H9 (cell line): Measurements from ENCODE around the gene ERVH48-1. TPM values are rescaled to one million over a fixed set of nuclear protein-coding genes. Genes with fewer than 3 reads are reported as not detected.
"Not testable (repeated sequence)": the region's sequence is repeated elsewhere in the genome, so short reads cannot be mapped to it uniquely, and the experiment has no call there.

ENCODE experiments used
- DNase-seq: peaks from one replicate; pipeline ENCODE4 v3.0.0-alpha.2; 2017
- H2AFZ ChIP-seq: one replicate; pipeline ENCODE4 v1.6.1; 2013; ENCODE audit warnings: mild to moderate bottlenecking, low read length, control low read depth, moderate library complexity
- H2AK5ac ChIP-seq: 2 replicates; pipeline ENCODE4 v1.6.1; 2013; ENCODE audit warnings: low read length, control low read depth, mixed read lengths; ENCODE audit not compliant: insufficient read length
- H2BK120ac ChIP-seq: one replicate; pipeline ENCODE4 v1.6.1; 2013; ENCODE audit warnings: low read depth, mild to moderate bottlenecking, low read length, control low read depth, inconsistent platforms; ENCODE audit not compliant: poor library complexity, severe bottlenecking
- H2BK12ac ChIP-seq: 2 replicates; pipeline ENCODE4 v1.6.1; 2013; ENCODE audit warnings: low read length, control low read depth, mixed read lengths, low read depth; ENCODE audit not compliant: insufficient read length
- H2BK15ac ChIP-seq: 2 replicates; pipeline ENCODE4 v1.6.1; 2013; ENCODE audit warnings: low read depth, low read length, control low read depth
- H2BK20ac ChIP-seq: one replicate; pipeline ENCODE4 v1.6.1; 2013; ENCODE audit warnings: low read depth, mild to moderate bottlenecking, low read length, control low read depth, inconsistent platforms; ENCODE audit not compliant: poor library complexity, severe bottlenecking
- H2BK5ac ChIP-seq: 2 replicates; pipeline ENCODE4 v1.6.1; 2013; ENCODE audit warnings: low read length, control low read depth, mixed read lengths; ENCODE audit not compliant: insufficient read length
- H3K14ac ChIP-seq: 2 replicates; pipeline ENCODE4 v1.6.1; 2013; ENCODE audit warnings: low read length, control low read depth; ENCODE audit not compliant: insufficient read depth
- H3K18ac ChIP-seq: 2 replicates; pipeline ENCODE4 v1.6.1; 2013; ENCODE audit warnings: low read depth, mild to moderate bottlenecking, mixed read lengths, low read length, control low read depth; ENCODE audit not compliant: insufficient read length
- H3K23ac ChIP-seq: 2 replicates; pipeline ENCODE4 v1.6.1; 2013; ENCODE audit warnings: low read length, control low read depth, mixed read lengths, low read depth; ENCODE audit not compliant: insufficient read length
- H3K23me2 ChIP-seq: 2 replicates; pipeline ENCODE4 v1.6.1; 2013; ENCODE audit warnings: low read depth, mild to moderate bottlenecking, mixed read lengths, low read length, control low read depth; ENCODE audit not compliant: insufficient read length, poor library complexity, severe bottlenecking
- H3K27ac ChIP-seq: 2 replicates; pipeline ENCODE4 v1.5.1; 2013; ENCODE audit warnings: low read length, control low read depth, mixed read lengths, low read depth; ENCODE audit not compliant: insufficient read length
- H3K27me3 ChIP-seq: 2 replicates; pipeline ENCODE4 v1.6.1; 2013; ENCODE audit warnings: low read length, control low read depth, inconsistent platforms; ENCODE audit not compliant: insufficient read depth
- H3K4ac ChIP-seq: 2 replicates; pipeline ENCODE4 v1.6.1; 2013; ENCODE audit warnings: low read depth, mild to moderate bottlenecking, control low read depth, inconsistent platforms, low read length, moderate library complexity
- H3K4me1 ChIP-seq: 2 replicates; pipeline ENCODE4 v1.6.1; 2013; ENCODE audit warnings: low read length, control low read depth, inconsistent platforms; ENCODE audit not compliant: insufficient read depth
- H3K4me2 ChIP-seq: 2 replicates; pipeline ENCODE4 v1.6.1; 2013; ENCODE audit warnings: low read length, control low read depth, mixed read lengths; ENCODE audit not compliant: insufficient read length, insufficient read depth
- H3K56ac ChIP-seq: 2 replicates; pipeline ENCODE4 v1.6.1; 2013; ENCODE audit warnings: low read depth, mild to moderate bottlenecking, mixed read lengths, low read length, control low read depth; ENCODE audit not compliant: insufficient read length
- H3K79me1 ChIP-seq: 2 replicates; pipeline ENCODE4 v1.6.1; 2013; ENCODE audit warnings: low read depth, mild to moderate bottlenecking, moderate library complexity, low read length, control low read depth, inconsistent platforms; ENCODE audit not compliant: insufficient read depth, poor library complexity, severe bottlenecking
- H3K79me2 ChIP-seq: 2 replicates; pipeline ENCODE4 v1.6.1; 2013; ENCODE audit warnings: low read length, control low read depth, inconsistent platforms; ENCODE audit not compliant: insufficient read depth
- H3K9ac ChIP-seq: 2 replicates; pipeline ENCODE4 v1.6.1; 2013; ENCODE audit warnings: low read length, control low read depth, mixed read lengths; ENCODE audit not compliant: insufficient read length; ENCODE audit errors: extremely low read depth
- H3K9me3 ChIP-seq: one replicate; pipeline ENCODE4 v1.6.1; 2013; ENCODE audit warnings: low read depth, low read length, inconsistent platforms; ENCODE audit not compliant: control insufficient read depth
- H3T11ph ChIP-seq: one replicate; pipeline ENCODE4 v1.6.1; 2013; ENCODE audit warnings: mild to moderate bottlenecking, low read length, control low read depth, inconsistent platforms
- H4K20me1 ChIP-seq: one replicate; pipeline ENCODE4 v1.6.1; 2013; ENCODE audit not compliant: control insufficient read depth, insufficient read length, insufficient read depth
- H4K5ac ChIP-seq: 2 replicates; pipeline ENCODE4 v1.6.1; 2013; ENCODE audit warnings: low read depth, mild to moderate bottlenecking, mixed read lengths, low read length, control low read depth; ENCODE audit not compliant: insufficient read length
- H4K8ac ChIP-seq: replicated peaks from 2 replicates; pipeline ENCODE4 v1.6.1; 2013; ENCODE audit warnings: low read length, control low read depth, mixed read lengths, low read depth; ENCODE audit not compliant: insufficient read length
- H4K91ac ChIP-seq: 2 replicates; pipeline ENCODE4 v1.6.1; 2013; ENCODE audit warnings: low read depth, mild to moderate bottlenecking, moderate library complexity, mixed read lengths, low read length, control low read depth; ENCODE audit not compliant: insufficient read length
- H3K27ac Mint-ChIP-seq, 3 experiments: 2 replicates in 2 of 3; 3 replicates in 1 of 3; pipeline ENCODE4 v1.8.0; 2020 to 2021; ENCODE audit warnings: mixed read lengths in 3 of 3, mild to moderate bottlenecking in 1 of 3, moderate library complexity in 1 of 3
- H3K27me3 Mint-ChIP-seq: 2 replicates; pipeline ENCODE4 v1.8.0; 2021; ENCODE audit warnings: low read depth, mild to moderate bottlenecking, moderate library complexity, mixed read lengths
- H3K36me3 Mint-ChIP-seq, 3 experiments: 2 replicates in 2 of 3; 3 replicates in 1 of 3; pipeline ENCODE4 v1.8.0; 2020 to 2021; ENCODE audit warnings: low read depth in 3 of 3, mixed read lengths in 3 of 3; ENCODE audit not compliant: insufficient read depth in 1 of 3
- H3K4me1 Mint-ChIP-seq, 2 experiments: 2 replicates each; pipeline ENCODE4 v1.8.0; 2020; ENCODE audit warnings: mixed read lengths in 2 of 2
- H3K4me3 Mint-ChIP-seq, 2 experiments: 2 replicates in 1 of 2; 3 replicates in 1 of 2; pipeline ENCODE4 v1.8.0; 2020 to 2021; ENCODE audit warnings: mild to moderate bottlenecking in 2 of 2, mixed read lengths in 2 of 2, moderate library complexity in 1 of 2
- H3K9me3 Mint-ChIP-seq, 2 experiments: 2 replicates in 1 of 2; 3 replicates in 1 of 2; pipeline ENCODE4 v1.8.0; 2020; ENCODE audit warnings: mild to moderate bottlenecking in 2 of 2, mixed read lengths in 2 of 2, moderate library complexity in 1 of 2
- CTCF ChIP-seq: fragments of 200-600 bp; sonication (generic); conservative IDR thresholded peaks from 3 replicates; pipeline ENCODE4 v1.8.0; 2021; ENCODE audit warnings: antibody characterized with exemption, mild to moderate bottlenecking
- WGBS: extraction: QIAGEN DNeasy Blood & Tissue Kit; methylation state at CpG from one replicate; pipeline ENCODE4 v1.1.7; 2013; ENCODE audit warnings: missing lambda C conversion rate, low lambda C conversion rate, mixed read lengths; ENCODE audit not compliant: insufficient read length; ENCODE audit errors: extremely low coverage; 5-methylcytosine and 5-hydroxymethylcytosine counted together
- total RNA-seq: library from RNA; stranded (reverse); gene quantifications from 2 replicates; pipeline ENCODE4 v1.2.1, GENCODE V29; 2021

ERVH48-1 gene
- total RNA-seq, 1 experiment from 2014 or later: 234 TPM

DNA sequence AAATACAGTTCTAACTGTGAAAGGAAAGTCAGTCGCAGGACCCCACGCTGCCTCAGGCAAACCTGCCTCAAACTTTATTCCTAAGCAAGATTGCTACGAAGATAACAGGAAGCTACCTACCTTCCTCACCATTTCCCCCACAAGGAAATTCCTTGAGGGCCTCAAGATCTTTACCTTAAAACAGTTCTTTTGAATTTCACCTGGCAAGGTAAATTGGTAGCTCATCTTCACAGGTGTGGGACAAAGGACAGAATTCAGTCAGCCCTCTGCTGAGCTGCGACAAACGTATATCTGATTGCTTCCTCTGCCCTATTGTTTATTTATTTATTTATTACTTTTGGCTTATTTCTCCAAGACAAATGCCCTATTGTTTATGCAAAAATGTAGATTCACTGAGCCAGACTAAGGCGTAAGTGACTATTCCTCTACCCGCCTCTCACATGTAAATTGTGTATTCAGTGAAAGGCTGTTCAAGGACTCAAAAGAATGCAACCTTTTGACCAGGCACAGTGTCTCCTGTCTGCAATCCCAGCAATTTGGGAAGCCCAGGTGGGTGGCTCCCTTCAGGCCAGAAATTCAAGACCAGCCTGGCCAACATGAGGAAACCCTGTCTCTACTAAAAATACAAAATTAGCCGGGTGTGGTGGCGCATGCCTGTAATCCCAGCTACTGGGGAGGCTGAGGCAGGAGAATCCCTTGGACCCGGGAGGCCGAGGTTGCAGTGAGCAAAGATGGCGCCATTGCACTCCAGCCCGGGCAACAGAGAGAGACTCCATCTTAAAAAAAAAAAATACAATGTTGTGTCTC lies 31.6 kb upstream of the ERVH48-1 start:
- H3K27me3 Mint-ChIP-seq: no peaks in the 10 kb centered on the region
- no peak overlapping the region; the same call in 1 of the 2 replicates for H3K14ac ChIP-seq
- peaks cover 6% of the 10 kb centered on the region; the same call in 1 of the 2 replicates for H3K4me1 ChIP-seq
- no peak overlapping the region for H3T11ph ChIP-seq
- H4K91ac ChIP-seq: no peak overlapping the region
- no peaks in the 10 kb centered on the region for H3K79me2 ChIP-seq
- H3K9me3 Mint-ChIP-seq: peaks cover 5 to 7% of the 10 kb centered on the region in 2 experiments; a peak in 4 of 5 replicates
- no peak overlapping the region for H3K56ac ChIP-seq
- no peaks in the 10 kb centered on the region for H3K23me2 ChIP-seq
- H3K27ac Mint-ChIP-seq: peak overlapping the region; percentile 87 to 100 (median 99)
- H3K4me1 Mint-ChIP-seq: peaks cover 40 to 47% of the 10 kb centered on the region in 2 experiments
- peak overlapping the region; percentile 98 for H3K27ac ChIP-seq
- no peak overlapping the region for H2BK15ac ChIP-seq
- no peak overlapping the region for H4K8ac ChIP-seq
- H4K20me1 ChIP-seq: no peaks in the 10 kb centered on the region
- H2BK20ac ChIP-seq: peak overlapping the region; percentile 84
- H3K79me1 ChIP-seq: no peaks in the 10 kb centered on the region
- H3K36me3 Mint-ChIP-seq: peaks cover 0 to 8% (median 7%) of the 10 kb centered on the region in 3 experiments; a peak in 3 of 7 replicates
- peak overlapping the region; percentile 7 for H2BK5ac ChIP-seq
- H3K4me2 ChIP-seq: no peak overlapping the region
- peak; percentile 90 for DNase-seq
- no peaks in the 10 kb centered on the region for H3K27me3 ChIP-seq
- WGBS: no CpG with 5 or more reads among the region's 13 CpGs
- H3K4me3 Mint-ChIP-seq: no peak overlapping the region
- H2AFZ ChIP-seq: no peak overlapping the region
- no peak overlapping the region for H2AK5ac ChIP-seq
- no peak for TF ChIP-seq CTCF
- no peak overlapping the region for H4K5ac ChIP-seq
- H2BK120ac ChIP-seq: no peak overlapping the region
- H3K9me3 ChIP-seq: no peaks in the 10 kb centered on the region
- H3K9ac ChIP-seq: no peak overlapping the region
- no peak overlapping the region for H3K23ac ChIP-seq
- no peak overlapping the region for H3K4ac ChIP-seq
- H2BK12ac ChIP-seq: no peak overlapping the region
- peak overlapping the region; percentile 85 for H3K18ac ChIP-seq

DNA sequence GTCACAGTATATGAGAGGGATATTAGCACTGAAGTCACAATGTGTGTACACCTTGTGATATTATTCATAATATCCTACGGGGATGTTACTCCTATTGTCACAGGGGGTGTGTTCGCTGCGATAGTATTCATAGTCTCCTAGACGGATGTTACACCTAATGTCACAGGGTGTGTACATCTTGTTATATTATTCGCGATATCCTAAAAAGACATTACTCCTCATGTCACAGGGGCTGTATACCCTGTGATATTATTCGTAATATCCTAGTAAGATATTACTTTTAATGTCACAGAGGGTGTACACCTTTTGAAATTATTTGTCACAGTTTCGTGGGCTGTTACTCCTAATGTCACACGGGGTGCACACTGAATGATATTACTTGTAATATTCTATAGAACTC lies 25.8 kb upstream of the ERVH48-1 start:
- not testable (repeated sequence) for H2AFZ ChIP-seq, H3K14ac ChIP-seq, H2BK20ac ChIP-seq, H3T11ph ChIP-seq, H2BK12ac ChIP-seq, H3K4me1 ChIP-seq, DNase-seq, H3K4ac ChIP-seq, H3K27me3 Mint-ChIP-seq, H3K4me3 Mint-ChIP-seq, H3K9ac ChIP-seq, H4K91ac ChIP-seq, H2BK5ac ChIP-seq, H3K27ac Mint-ChIP-seq, H4K8ac ChIP-seq, H3K4me2 ChIP-seq, H3K79me1 ChIP-seq, H3K27me3 ChIP-seq, H4K20me1 ChIP-seq, H3K9me3 ChIP-seq, H3K23me2 ChIP-seq, H2BK120ac ChIP-seq, H3K56ac ChIP-seq, H3K79me2 ChIP-seq, H3K23ac ChIP-seq, H2AK5ac ChIP-seq, H2BK15ac ChIP-seq, H4K5ac ChIP-seq, H3K27ac ChIP-seq, H3K18ac ChIP-seq
- peaks cover 14 to 17% of the 10 kb centered on the region in 2 experiments for H3K9me3 Mint-ChIP-seq
- H3K4me1 Mint-ChIP-seq: peaks cover 13 to 14% of the 10 kb centered on the region in 2 experiments
- H3K36me3 Mint-ChIP-seq: peaks cover 17 to 20% (median 19%) of the 10 kb centered on the region in 3 experiments
- WGBS: no CpG with 5 or more reads among the region's 9 CpGs
